ENCODE results near the gene METTL24. TPM values are rescaled to one million over a fixed set of nuclear protein-coding genes. Genes with fewer than 3 reads are reported as not detected.
"Not testable (repeated sequence)": the region's sequence is repeated elsewhere in the genome, so short reads cannot be mapped to it uniquely, and the experiment has no call there.

The METTL24 gene
- total and polyA plus RNA-seq, 3 donors from 2014 or later, result 3.5 to 6.3 (median 6.0) TPM

DNA sequence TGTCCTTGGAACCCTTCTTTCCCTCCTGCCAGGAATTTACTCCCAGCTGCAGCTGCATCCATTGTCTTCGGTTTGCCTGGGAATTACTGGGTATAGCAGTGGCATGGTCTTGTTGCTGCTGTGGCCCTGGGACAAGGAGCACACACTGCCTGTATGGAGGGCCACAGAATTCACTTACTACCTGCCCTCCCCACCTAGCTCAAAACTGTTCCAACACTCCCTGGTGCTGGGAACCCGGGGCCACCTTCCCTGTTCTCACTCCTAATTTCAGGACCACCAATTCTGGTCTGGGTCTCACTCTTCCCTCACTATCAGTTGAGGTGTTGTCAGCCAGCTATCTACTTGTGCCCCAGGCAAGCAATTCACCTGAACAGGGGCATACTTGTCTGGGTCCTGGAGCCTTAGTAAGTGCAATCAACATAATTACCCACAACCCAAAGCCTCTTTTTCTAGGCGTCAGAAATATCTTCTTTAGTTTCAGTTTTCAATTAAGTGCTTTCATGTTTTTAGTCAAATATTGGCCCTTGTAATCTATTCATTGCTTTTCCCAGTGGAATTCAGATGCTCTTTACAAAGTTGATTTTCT, 47.2 kb downstream of the METTL24 start:
- no peak overlapping the region for H3K27ac ChIP-seq
- no peaks in the 10 kb centered on the region for H3K4me1 ChIP-seq
- no peaks in the 10 kb centered on the region for H3K9me3 ChIP-seq
- DNase-seq, result no peak
- intact Hi-C loops (cut with DNase I; ENCODE audit: low total_unique reads), result no loop called here
- H3K36me3 ChIP-seq (ENCODE audit: low read depth, missing control alignments), result no peaks in the 10 kb centered on the region
- no peak overlapping the region for H3K4me3 ChIP-seq
- no peaks in the 10 kb centered on the region for H3K27me3 ChIP-seq
- 79 to 80% methylated on average over 3 of the region's 3 CpGs for WGBS, 2 donors
- TF ChIP-seq POLR2A (IDR thresholded peaks at IDR 0.05), result no peak
- TF ChIP-seq, protein P1, sequence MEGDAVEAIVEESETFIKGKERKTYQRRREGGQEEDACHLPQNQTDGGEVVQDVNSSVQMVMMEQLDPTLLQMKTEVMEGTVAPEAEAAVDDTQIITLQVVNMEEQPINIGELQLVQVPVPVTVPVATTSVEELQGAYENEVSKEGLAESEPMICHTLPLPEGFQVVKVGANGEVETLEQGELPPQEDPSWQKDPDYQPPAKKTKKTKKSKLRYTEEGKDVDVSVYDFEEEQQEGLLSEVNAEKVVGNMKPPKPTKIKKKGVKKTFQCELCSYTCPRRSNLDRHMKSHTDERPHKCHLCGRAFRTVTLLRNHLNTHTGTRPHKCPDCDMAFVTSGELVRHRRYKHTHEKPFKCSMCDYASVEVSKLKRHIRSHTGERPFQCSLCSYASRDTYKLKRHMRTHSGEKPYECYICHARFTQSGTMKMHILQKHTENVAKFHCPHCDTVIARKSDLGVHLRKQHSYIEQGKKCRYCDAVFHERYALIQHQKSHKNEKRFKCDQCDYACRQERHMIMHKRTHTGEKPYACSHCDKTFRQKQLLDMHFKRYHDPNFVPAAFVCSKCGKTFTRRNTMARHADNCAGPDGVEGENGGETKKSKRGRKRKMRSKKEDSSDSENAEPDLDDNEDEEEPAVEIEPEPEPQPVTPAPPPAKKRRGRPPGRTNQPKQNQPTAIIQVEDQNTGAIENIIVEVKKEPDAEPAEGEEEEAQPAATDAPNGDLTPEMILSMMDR (IDR thresholded peaks at IDR 0.05), result no peak

DNA sequence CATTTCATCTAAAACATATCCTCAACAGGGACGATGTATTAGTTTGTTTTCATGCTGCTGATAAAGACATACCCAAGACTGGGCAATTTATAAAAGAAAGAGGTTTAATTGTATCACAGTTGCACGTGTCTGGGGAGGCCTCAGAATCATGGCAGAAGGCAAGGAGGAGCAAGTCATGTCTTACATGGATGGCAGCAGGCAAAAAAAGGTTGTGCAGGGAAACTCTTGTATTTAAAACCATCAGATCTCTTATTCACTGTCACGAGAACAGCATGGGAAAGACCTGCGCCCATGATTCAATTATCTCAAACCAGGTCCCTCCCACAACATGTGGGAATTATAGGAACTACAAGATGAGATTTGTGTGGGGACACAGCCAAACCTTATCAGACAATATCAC, 48.7 kb downstream of the METTL24 start:
- H3K9me3 ChIP-seq; intact Hi-C loops (cut with DNase I; ENCODE audit: low total_unique reads); H3K27me3 ChIP-seq; H3K4me3 ChIP-seq; H3K36me3 ChIP-seq (ENCODE audit: low read depth, missing control alignments); H3K4me1 ChIP-seq; DNase-seq; H3K27ac ChIP-seq: not testable (repeated sequence)
- 87 to 89% methylated on average over 4 of the region's 4 CpGs for WGBS, 2 donors

DNA sequence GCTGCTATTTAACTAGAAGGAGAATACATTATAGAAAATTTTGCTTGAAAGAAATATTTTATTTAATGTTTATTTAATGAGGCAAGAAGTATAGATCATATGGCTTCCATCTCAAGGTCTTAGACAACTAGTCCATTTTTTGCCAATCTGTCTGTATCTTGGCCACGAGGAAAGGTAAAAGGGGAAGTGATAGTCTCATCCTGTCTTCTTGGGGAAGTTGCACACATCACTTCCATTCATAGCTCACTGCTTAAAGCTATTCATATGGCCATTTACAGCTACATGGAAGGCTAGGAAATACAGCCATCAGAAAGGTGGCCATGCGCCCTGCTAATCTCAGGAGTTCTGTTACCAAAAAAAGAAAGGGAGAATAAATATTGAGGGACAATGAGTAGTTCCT, 50.8 kb downstream of the METTL24 start:
- Histone ChIP-seq H3K9me3 (no peaks in the 10 kb centered on the region), H3K27ac (no peak overlapping the region), H3K27me3 (no peaks in the 10 kb centered on the region), H3K4me3 (no peak overlapping the region), H3K4me1 (no peaks in the 10 kb centered on the region), H3K36me3 (ENCODE audit: low read depth, missing control alignments) (no peaks in the 10 kb centered on the region)
- WGBS, 2 donors, result 70 to 79% methylated on average over 2 of the region's 2 CpGs
- intact Hi-C loops (cut with DNase I; ENCODE audit: low total_unique reads), result no loop called here
- DNase-seq, result no peak
- TF ChIP-seq, protein P1 (IDR thresholded peaks at IDR 0.05), result no peak
- no peak for TF ChIP-seq POLR2A (IDR thresholded peaks at IDR 0.05)

DNA sequence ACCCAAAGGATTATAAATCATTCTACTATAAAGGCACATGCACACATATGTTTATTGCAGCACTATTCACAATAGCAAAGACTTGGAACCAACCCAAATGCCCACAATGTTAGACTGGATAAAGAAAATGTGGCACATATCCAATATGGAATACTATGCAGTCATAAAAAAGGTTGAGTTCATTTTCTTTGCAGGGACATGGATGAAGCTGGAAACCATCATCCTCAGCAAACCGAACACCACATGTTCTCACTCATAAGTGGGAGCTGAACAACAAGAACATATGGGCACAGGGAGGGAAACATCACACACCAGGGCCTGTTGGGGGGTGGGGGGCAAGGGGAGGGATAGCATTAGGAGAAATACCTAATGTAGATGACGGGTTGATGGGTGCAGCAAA, 52.3 kb downstream of the METTL24 start:
- DNase-seq; intact Hi-C loops (cut with DNase I; ENCODE audit: low total_unique reads); H3K36me3 ChIP-seq (ENCODE audit: low read depth, missing control alignments); H3K27ac ChIP-seq; H3K27me3 ChIP-seq; H3K9me3 ChIP-seq; H3K4me3 ChIP-seq; H3K4me1 ChIP-seq: not testable (repeated sequence)
- 86 to 96% methylated on average over 2 of the region's 2 CpGs for WGBS, 2 donors

DNA sequence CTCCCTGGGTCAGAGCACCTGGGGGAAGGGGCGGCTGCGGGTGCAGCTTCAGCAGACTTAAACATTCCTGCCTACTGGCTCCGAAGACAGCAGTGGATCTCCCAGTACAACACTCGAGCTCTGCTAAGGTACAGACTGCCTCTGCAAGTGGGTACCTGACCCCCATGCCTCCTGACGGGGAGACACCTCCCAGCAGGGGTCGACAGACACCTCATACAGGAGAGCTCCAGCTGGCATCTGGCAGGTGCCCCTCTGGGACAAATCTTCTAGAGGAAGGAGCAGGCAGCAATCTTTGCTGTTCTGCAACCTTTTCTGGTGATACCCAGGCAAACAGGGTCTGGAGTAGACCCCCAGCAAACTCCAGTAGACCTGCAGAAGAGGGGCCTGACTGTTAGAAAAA, 54.5 kb downstream of the METTL24 start:
- H3K27me3 ChIP-seq; H3K27ac ChIP-seq; intact Hi-C loops (cut with DNase I; ENCODE audit: low total_unique reads); H3K4me1 ChIP-seq; DNase-seq; H3K36me3 ChIP-seq (ENCODE audit: low read depth, missing control alignments); H3K4me3 ChIP-seq; H3K9me3 ChIP-seq: not testable (repeated sequence)
- WGBS, 2 donors, result 95% methylated on average over 6 of the region's 6 CpGs; no CpG with 5 or more reads in 1 of the 2 donors

DNA sequence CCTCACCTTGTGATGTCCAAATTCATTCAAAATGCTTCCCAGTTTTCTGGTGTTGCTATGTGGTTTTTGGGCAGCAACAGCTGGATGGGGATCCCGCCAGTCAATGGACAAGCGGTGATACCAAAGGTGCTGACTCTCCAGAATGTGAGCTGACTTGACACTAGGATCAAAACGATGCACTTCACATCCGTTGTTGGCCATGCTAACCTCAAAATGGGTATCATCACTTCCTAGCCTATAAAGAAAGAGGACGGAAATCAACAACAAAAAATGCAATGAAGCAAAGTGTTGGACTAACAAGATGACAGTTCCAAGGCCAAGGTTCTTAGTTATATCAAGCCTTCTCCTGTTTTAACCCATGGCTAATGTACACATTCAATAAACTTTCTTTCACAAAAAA, 59.2 kb downstream of the METTL24 start:
- WGBS, 2 donors, result 85 to 92% methylated on average over 5 of the region's 5 CpGs
- H3K9me3 ChIP-seq, result no peaks in the 10 kb centered on the region
- intact Hi-C loops (cut with DNase I; ENCODE audit: low total_unique reads), result no loop called here
- H3K4me3 ChIP-seq, result no peak overlapping the region
- H3K36me3 ChIP-seq (ENCODE audit: low read depth, missing control alignments), result no peaks in the 10 kb centered on the region
- H3K4me1 ChIP-seq, result no peaks in the 10 kb centered on the region
- no peaks in the 10 kb centered on the region for H3K27me3 ChIP-seq
- H3K27ac ChIP-seq, result no peak overlapping the region
- no peak for DNase-seq
- TF ChIP-seq POLR2A (IDR thresholded peaks at IDR 0.05), result no peak
- TF ChIP-seq, protein P1 (IDR thresholded peaks at IDR 0.05), result no peak
